Measurements from ENCODE around the gene DNAH17.
"Not testable (repeated sequence)": the region's sequence is repeated elsewhere in the genome, so short reads cannot be mapped to it uniquely, and the experiment has no call there.

DNAH17 gene

GRCh38 chr17:78478757-78479297, 98.4 kb downstream of the DNAH17 start:
- no peak for DNase-seq (ENCODE audit: low read depth, low spot score)

- DNase-seq (ENCODE audit: low read depth, low spot score): no peak
Observed at GRCh38 chr17:78477913-78478756, 99.1 kb downstream of the DNAH17 start.

GRCh38 chr17:78476973-78477372, 100.2 kb downstream of the DNAH17 start:
- DNase-seq (ENCODE audit: low read depth, low spot score): no peak

- DNase-seq (ENCODE audit: low read depth, low spot score): no peak
Observed at GRCh38 chr17:78476149-78476548, 101.0 kb downstream of the DNAH17 start.

GRCh38 chr17:78475211-78475610, 102.0 kb downstream of the DNAH17 start:
- DNase-seq (ENCODE audit: low read depth, low spot score): no peak

- no peak for DNase-seq (ENCODE audit: low read depth, low spot score)
Observed at GRCh38 chr17:78474614-78475146, 102.5 kb downstream of the DNAH17 start.

DNA sequence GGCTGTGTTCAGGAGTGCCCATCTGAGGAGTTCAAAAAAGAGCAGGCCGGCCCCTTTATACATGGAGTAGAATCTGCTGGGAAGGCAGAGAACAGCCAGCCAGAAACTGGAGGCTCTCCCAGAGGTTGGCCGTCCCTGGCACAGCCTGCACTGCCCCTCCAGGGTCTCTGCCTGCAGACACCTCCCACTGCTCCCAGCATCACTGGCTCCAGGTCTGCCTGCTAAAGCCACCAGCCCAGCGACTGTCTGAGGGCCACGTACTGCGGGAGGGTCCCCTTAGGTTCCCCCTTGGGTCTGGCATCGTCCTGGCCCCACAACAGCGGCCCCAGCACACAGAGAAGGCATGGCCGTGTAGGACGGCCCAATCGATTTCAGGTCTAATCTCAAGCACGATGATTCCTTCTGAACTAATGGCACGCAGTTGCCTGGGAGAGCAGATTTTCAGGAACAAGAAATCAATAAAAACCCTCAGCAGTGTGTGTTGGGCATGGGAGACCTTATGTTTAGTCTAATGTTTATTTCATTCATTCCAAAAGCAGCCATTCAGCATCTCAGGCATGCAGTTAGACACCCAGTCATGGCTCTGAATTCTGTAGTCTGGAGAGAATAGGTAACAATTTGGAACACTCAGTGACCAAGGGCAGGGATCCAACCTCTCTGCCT, 103.1 kb downstream of the DNAH17 start:
- no peak for DNase-seq (ENCODE audit: low read depth, low spot score)

- DNase-seq (ENCODE audit: low read depth, low spot score): no peak
Observed at GRCh38 chr17:78472035-78472905, 104.9 kb downstream of the DNAH17 start.

- no peak for DNase-seq (ENCODE audit: low read depth, low spot score)
Observed at GRCh38 chr17:78471635-78472034, 105.6 kb downstream of the DNAH17 start.

DNA sequence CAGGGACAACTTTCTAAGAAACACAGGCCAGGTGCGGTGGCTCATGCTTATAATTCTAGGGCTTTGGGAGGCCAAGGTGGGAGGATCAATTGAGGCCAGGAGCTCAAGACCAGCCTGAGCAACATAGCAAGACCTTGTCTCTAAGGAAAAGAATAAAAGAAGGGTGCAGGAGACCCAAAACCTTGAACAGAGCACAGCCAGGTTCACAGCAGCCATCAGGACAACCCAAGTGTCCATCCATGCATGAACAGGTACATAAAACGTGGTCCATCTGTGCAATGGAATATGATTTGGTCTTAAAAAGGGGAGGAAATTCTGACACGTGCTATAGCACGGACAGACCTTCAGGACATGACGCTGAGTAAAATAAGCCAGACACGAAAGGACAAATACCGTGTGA, 107.8 kb downstream of the DNAH17 start:
- no peak for DNase-seq (ENCODE audit: low read depth, low spot score)

DNA sequence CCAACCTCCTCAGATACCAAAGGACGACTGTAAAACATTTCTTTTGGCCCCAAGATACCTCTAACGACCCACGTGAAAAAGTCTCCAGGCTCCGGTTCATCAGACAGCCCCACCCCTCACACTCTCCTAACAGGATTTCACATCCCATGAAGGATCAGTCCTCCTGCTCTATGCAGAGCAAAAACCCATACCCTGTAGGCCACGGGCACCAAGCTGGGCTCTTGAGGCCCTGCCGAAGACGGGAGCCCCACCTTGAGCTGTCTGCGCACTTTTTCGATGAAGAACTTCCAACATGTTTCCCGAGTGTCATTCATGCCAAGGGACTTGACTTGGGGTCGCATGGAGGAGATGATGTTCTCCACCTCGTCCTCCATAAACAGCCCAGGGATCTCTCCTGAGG, 108.8 kb downstream of the DNAH17 start:
- DNase-seq (ENCODE audit: low read depth, low spot score): no peak

DNA sequence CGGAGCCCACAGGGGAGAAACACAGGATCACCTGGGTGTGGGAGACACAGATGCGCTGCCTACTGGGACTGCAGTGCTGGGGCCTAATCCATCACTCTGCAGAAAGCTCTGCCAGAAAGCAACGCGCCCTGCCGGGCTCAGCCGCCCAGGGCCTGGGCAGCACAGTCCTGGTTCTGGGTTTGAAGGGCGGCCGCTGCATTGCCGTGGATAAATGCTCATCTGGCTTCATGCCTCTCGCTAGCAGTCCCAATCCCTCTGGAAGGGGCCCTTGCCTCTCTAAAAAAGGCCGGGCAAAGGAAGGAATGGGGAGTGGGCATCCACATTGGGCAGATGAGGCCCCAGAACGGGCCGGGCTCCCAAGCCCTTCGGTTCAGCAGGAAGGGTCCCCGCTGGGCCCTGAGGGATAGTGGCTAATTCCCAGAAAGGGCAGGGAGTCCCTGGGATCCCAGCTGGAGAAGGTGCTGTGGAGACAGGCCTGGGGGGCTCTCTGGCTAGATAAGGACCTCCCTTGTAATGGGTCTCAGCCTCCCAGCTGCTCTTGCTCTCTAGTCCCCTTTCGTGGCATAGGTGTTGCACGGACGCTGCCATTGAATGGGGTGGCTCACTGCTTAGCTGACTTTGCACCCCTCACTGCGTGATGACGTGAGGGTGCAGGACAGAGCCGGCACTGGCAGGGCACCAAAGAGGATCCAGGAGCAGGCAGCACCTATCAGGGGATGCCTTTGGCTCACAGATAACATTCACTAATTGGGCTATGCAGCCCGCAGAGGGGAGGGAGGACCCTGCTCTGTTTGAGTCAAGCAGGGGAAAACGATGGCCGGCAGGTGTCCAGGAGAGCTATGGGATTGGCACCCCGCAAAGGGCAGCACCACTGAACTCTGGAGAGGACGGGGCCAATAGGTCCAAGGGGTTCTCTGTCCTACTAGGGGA, 110.1 kb downstream of the DNAH17 start:
- DNase-seq (ENCODE audit: low read depth, low spot score): no peak

- DNase-seq (ENCODE audit: low read depth, low spot score): not testable (repeated sequence)
Observed at GRCh38 chr17:78466109-78466785, 110.9 kb downstream of the DNAH17 start.

- no peak for DNase-seq (ENCODE audit: low read depth, low spot score)
Observed at GRCh38 chr17:78462148-78462547, 115.0 kb downstream of the DNAH17 start.

DNA sequence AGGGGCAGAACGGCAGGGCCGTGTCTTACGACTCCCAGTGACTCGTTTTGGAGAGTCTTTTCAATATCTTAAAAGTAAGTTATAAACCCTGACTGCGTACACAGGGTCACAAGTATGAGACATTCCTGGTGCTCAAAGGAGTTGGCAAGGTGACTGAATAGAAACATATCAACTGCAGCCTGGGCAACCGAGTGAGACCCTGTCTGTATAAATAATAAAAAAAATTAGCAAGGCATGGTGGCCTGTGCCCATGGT, 115.5 kb downstream of the DNAH17 start:
- no peak for DNase-seq (ENCODE audit: low read depth, low spot score)

DNA sequence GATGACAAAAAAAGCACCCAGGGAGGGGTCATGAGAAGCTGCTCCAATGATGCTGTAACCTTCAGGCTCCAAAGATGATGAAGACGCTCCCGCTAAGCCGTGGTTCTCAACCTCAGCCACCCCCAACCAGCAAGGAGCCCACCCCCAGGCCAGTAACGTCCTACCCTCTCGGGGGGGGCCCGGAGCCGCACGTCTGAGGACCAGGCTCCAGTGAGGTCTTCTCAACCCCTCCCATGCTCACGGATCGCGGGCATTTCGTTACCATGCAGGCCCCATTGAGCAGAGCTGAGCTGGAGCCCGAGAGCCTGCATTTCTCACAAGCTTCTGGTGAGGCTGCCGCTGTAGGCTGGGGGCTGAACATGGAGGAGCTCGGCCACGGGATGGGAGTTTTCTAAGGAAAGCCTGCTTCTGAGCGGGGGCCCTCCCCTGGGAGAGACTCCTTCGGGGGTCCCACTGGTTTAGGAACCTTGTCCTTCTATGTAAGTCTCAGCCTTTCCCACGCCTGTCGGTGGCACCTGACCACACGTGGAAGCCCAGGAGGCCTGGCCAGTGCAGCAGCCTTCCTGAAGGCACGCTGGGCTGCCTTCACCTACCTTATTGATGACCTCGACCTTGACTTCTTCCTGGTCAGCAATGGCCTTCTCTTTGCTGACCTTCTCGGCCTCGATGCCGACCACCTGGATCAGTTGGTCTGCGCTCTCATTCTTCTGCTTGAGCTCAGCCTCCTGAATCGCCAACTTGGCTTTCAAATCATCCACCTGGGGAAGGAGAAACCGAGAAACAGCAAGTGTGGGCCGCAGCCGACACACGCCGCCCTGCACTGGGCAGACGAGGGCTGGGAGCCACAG, 116.0 kb downstream of the DNAH17 start:
- DNase-seq (ENCODE audit: low read depth, low spot score): no peak

DNA sequence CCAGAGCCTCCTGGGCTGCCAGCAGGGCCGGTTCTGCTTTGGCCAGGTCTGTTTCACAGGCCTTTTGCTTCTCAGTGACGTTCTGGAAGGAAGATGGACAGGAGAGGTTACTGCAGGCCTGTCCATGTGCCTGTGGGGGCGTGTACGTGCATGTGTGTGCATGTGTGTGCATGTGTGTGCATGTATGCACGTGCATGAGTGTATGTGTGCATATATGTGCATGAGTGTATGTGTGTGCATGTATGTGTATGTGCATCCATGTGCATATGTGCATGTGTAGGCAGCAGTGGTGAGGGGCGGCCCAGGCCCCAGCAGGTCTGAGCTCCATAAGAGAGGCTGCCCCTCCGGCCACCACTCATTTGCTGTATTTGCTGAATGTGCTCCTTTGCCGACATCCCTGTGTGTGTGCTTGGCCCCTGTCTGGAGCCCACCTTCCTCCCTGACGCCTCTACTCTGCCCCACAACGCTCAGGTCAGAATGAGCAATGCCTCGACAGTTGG, 117.0 kb downstream of the DNAH17 start:
- DNase-seq (ENCODE audit: low read depth, low spot score): no peak

- no peak for DNase-seq (ENCODE audit: low read depth, low spot score)
Observed at GRCh38 chr17:78459696-78460095, 117.5 kb downstream of the DNAH17 start.

DNA sequence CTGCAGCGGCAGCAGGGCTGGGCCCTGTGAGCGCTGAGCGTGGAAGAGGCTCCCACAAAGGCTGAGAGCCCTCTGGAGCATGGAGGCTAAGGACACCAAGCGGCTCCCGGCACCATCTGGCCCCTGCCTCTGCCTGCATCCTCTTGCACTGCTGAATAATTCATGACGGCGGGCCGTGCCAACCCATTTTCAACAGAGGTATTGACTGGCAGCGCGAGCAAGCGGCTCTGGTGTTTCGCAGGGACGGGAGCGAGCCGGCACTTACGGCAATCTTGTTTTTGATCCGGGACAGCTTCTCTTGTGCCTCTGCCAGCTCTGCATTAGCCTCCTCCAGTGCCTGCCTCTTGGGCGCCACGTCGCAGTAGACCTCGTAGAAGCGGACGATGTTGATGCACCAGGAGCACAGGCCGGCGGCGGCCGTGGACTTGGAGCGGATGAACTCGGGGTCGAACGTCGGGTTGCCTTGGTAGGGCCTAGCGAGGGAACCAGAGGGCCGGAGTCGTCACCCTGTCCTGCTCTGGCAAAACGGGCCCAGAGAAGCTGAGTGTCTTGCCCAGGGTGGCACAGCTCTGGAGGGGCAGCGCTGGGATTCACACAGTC, 118.4 kb downstream of the DNAH17 start:
- DNase-seq (ENCODE audit: low read depth, low spot score): no peak

Data from activated naive CD8-positive, alpha-beta T cell treated with anti-CD3 and anti-CD28 coated beads, Interleukin-2, amount 50 U/mL, for 16 hours (primary cell).